Activated naive CD4-positive, alpha-beta T cell treated with anti-CD3 and anti-CD28 coated beads, Interleukin-2, amount 50 U/mL, for 24 hours (primary cell): ENCODE data around the gene GLMN.
"Not testable (repeated sequence)": the region's sequence is repeated elsewhere in the genome, so short reads cannot be mapped to it uniquely, and the experiment has no call there.

Experiments
- H3K27ac Mint-ChIP-seq: one replicate; pipeline ENCODE4 v1.8.0; 2021; ENCODE audit warnings: mild to moderate bottlenecking, mixed read lengths
- H3K27me3 Mint-ChIP-seq: one replicate; pipeline ENCODE4 v1.8.0; 2021; ENCODE audit warnings: mixed read lengths
- H3K36me3 Mint-ChIP-seq: one replicate; pipeline ENCODE4 v1.8.0; 2021; ENCODE audit warnings: mixed read lengths
- H3K4me1 Mint-ChIP-seq: one replicate; pipeline ENCODE4 v1.8.0; 2021; ENCODE audit warnings: mixed read lengths
- H3K4me3 Mint-ChIP-seq: one replicate; pipeline ENCODE4 v1.8.0; 2021; ENCODE audit warnings: mild to moderate bottlenecking, mixed read lengths
- H3K9me3 Mint-ChIP-seq: one replicate; pipeline ENCODE4 v1.8.0; 2021; ENCODE audit warnings: mixed read lengths

Gene GLMN

GRCh38 chr1:92314024-92314423 lies 15.2 kb upstream of the GLMN start:
- no peaks in the 10 kb centered on the region for H3K27me3 Mint-ChIP-seq
- no peaks in the 10 kb centered on the region for H3K9me3 Mint-ChIP-seq
- H3K36me3 Mint-ChIP-seq: peaks cover 10% of the 10 kb centered on the region
- peak overlapping the region; percentile 5 for H3K27ac Mint-ChIP-seq
- H3K4me1 Mint-ChIP-seq: peaks cover 74% of the 10 kb centered on the region
- H3K4me3 Mint-ChIP-seq: peak overlapping the region; percentile 16

- peaks cover 16% of the 10 kb centered on the region for H3K36me3 Mint-ChIP-seq
- H3K4me3 Mint-ChIP-seq: no peak overlapping the region
- H3K4me1 Mint-ChIP-seq: peaks cover 42% of the 10 kb centered on the region
- no peaks in the 10 kb centered on the region for H3K9me3 Mint-ChIP-seq
- no peaks in the 10 kb centered on the region for H3K27me3 Mint-ChIP-seq
- no peak overlapping the region for H3K27ac Mint-ChIP-seq
These were observed 11.4 kb upstream of the GLMN start for GRCh38 chr1:92310185-92310597.

- Mint-ChIP-seq H3K4me3 (no peak overlapping the region), H3K36me3 (peaks cover 20% of the 10 kb centered on the region), H3K27me3 (no peaks in the 10 kb centered on the region), H3K27ac (no peak overlapping the region), H3K4me1 (peaks cover 24% of the 10 kb centered on the region), H3K9me3 (no peaks in the 10 kb centered on the region)
These were observed 9.2 kb upstream of the GLMN start for GRCh38 chr1:92307980-92308379.

GRCh38 chr1:92306020-92306419 lies 7.2 kb upstream of the GLMN start:
- Mint-ChIP-seq H3K4me3 (no peak overlapping the region), H3K36me3 (peaks cover 14% of the 10 kb centered on the region), H3K27ac (peak overlapping the region; percentile 3), H3K4me1 (peaks cover 22% of the 10 kb centered on the region), H3K27me3 (no peaks in the 10 kb centered on the region), H3K9me3 (no peaks in the 10 kb centered on the region)

- no peaks in the 10 kb centered on the region for H3K27me3 Mint-ChIP-seq
- peaks cover 13% of the 10 kb centered on the region for H3K36me3 Mint-ChIP-seq
- H3K4me3 Mint-ChIP-seq: peak overlapping the region; percentile 30
- H3K27ac Mint-ChIP-seq: no peak overlapping the region
- peaks cover 41% of the 10 kb centered on the region for H3K4me1 Mint-ChIP-seq
- no peaks in the 10 kb centered on the region for H3K9me3 Mint-ChIP-seq
These were observed 2.2 kb upstream of the GLMN start for GRCh38 chr1:92301021-92301420.

- Mint-ChIP-seq H3K27me3 (no peaks in the 10 kb centered on the region), H3K36me3 (peaks cover 17% of the 10 kb centered on the region), H3K4me1 (peaks cover 48% of the 10 kb centered on the region), H3K27ac (peak overlapping the region; percentile 97), H3K4me3 (peak overlapping the region; percentile 97), H3K9me3 (no peaks in the 10 kb centered on the region)
These were observed 827 bp upstream of the GLMN start for GRCh38 chr1:92299477-92300150.

GRCh38 chr1:92298213-92298572 lies 594 bp downstream of the GLMN start:
- no peaks in the 10 kb centered on the region for H3K27me3 Mint-ChIP-seq
- H3K27ac Mint-ChIP-seq: peak overlapping the region; percentile 97
- H3K4me1 Mint-ChIP-seq: peaks cover 52% of the 10 kb centered on the region
- H3K36me3 Mint-ChIP-seq: peaks cover 19% of the 10 kb centered on the region
- peak overlapping the region; percentile 97 for H3K4me3 Mint-ChIP-seq
- H3K9me3 Mint-ChIP-seq: no peaks in the 10 kb centered on the region

GRCh38 chr1:92291372-92291999 lies 7.3 kb downstream of the GLMN start:
- Mint-ChIP-seq H3K4me3 (no peak overlapping the region), H3K36me3 (peaks cover 28% of the 10 kb centered on the region), H3K27me3 (no peaks in the 10 kb centered on the region), H3K4me1 (peaks cover 25% of the 10 kb centered on the region), H3K9me3 (no peaks in the 10 kb centered on the region), H3K27ac (no peak overlapping the region)

- Mint-ChIP-seq H3K4me1 (peaks cover 33% of the 10 kb centered on the region), H3K36me3 (peaks cover 58% of the 10 kb centered on the region)
- not testable (repeated sequence) for H3K27ac Mint-ChIP-seq, H3K4me3 Mint-ChIP-seq, H3K27me3 Mint-ChIP-seq, H3K9me3 Mint-ChIP-seq
These were observed 17.4 kb downstream of the GLMN start for GRCh38 chr1:92281411-92281810.

GRCh38 chr1:92279781-92280180 lies 19.0 kb downstream of the GLMN start:
- Mint-ChIP-seq H3K4me1 (peaks cover 44% of the 10 kb centered on the region), H3K36me3 (peaks cover 59% of the 10 kb centered on the region)
- not testable (repeated sequence) for H3K4me3 Mint-ChIP-seq, H3K9me3 Mint-ChIP-seq, H3K27me3 Mint-ChIP-seq, H3K27ac Mint-ChIP-seq

- peaks cover 24% of the 10 kb centered on the region for H3K4me1 Mint-ChIP-seq
- H3K4me3 Mint-ChIP-seq: no peak overlapping the region
- H3K9me3 Mint-ChIP-seq: no peaks in the 10 kb centered on the region
- H3K27ac Mint-ChIP-seq: no peak overlapping the region
- H3K27me3 Mint-ChIP-seq: no peaks in the 10 kb centered on the region
- peaks cover 41% of the 10 kb centered on the region for H3K36me3 Mint-ChIP-seq
These were observed 21.6 kb downstream of the GLMN start for GRCh38 chr1:92277105-92277723.

GRCh38 chr1:92276082-92276481 lies 22.7 kb downstream of the GLMN start:
- H3K4me1 Mint-ChIP-seq: peaks cover 21% of the 10 kb centered on the region
- no peaks in the 10 kb centered on the region for H3K9me3 Mint-ChIP-seq

GRCh38 chr1:92274939-92275338 lies 23.8 kb downstream of the GLMN start:
- no peak overlapping the region for H3K27ac Mint-ChIP-seq
- H3K36me3 Mint-ChIP-seq: peaks cover 31% of the 10 kb centered on the region
- H3K4me3 Mint-ChIP-seq: no peak overlapping the region
- no peaks in the 10 kb centered on the region for H3K27me3 Mint-ChIP-seq
- H3K9me3 Mint-ChIP-seq: no peaks in the 10 kb centered on the region
- peaks cover 21% of the 10 kb centered on the region for H3K4me1 Mint-ChIP-seq

More at GRCh38 chr1:92276082-92276481, 22.7 kb downstream of the GLMN start:
- H3K27me3 Mint-ChIP-seq: no peaks in the 10 kb centered on the region
- H3K36me3 Mint-ChIP-seq: peaks cover 40% of the 10 kb centered on the region
- H3K27ac Mint-ChIP-seq: no peak overlapping the region
- no peak overlapping the region for H3K4me3 Mint-ChIP-seq

GRCh38 chr1:92273039-92273438 lies 25.7 kb downstream of the GLMN start:
- H3K4me1 Mint-ChIP-seq: peaks cover 16% of the 10 kb centered on the region
- H3K36me3 Mint-ChIP-seq: peaks cover 29% of the 10 kb centered on the region
- no peak overlapping the region for H3K27ac Mint-ChIP-seq
- H3K9me3 Mint-ChIP-seq: no peaks in the 10 kb centered on the region
- H3K27me3 Mint-ChIP-seq: no peaks in the 10 kb centered on the region
- no peak overlapping the region for H3K4me3 Mint-ChIP-seq

- no peaks in the 10 kb centered on the region for H3K9me3 Mint-ChIP-seq
- H3K27ac Mint-ChIP-seq: no peak overlapping the region
- no peaks in the 10 kb centered on the region for H3K4me1 Mint-ChIP-seq
- no peaks in the 10 kb centered on the region for H3K27me3 Mint-ChIP-seq
- no peak overlapping the region for H3K4me3 Mint-ChIP-seq
- peaks cover 27% of the 10 kb centered on the region for H3K36me3 Mint-ChIP-seq
These were observed 36.3 kb downstream of the GLMN start for GRCh38 chr1:92262516-92262915.

- no peaks in the 10 kb centered on the region for H3K27me3 Mint-ChIP-seq
- H3K27ac Mint-ChIP-seq: no peak overlapping the region
- peaks cover 12% of the 10 kb centered on the region for H3K9me3 Mint-ChIP-seq
- H3K4me3 Mint-ChIP-seq: no peak overlapping the region
- H3K36me3 Mint-ChIP-seq: peaks cover 51% of the 10 kb centered on the region
- no peaks in the 10 kb centered on the region for H3K4me1 Mint-ChIP-seq
These were observed 39.4 kb downstream of the GLMN start for GRCh38 chr1:92259350-92259749.
